OCI-LY7 (cell line): ENCODE measurements around the gene SLC9A2. TPM values are rescaled to one million over a fixed set of nuclear protein-coding genes. Genes with fewer than 3 reads are reported as not detected.

Source experiments
- BruUV-seq: library from RNA; stranded (reverse); fragments of 400-500 nt; replicated peaks from 2 replicates; lab custom pipeline; 2021; lab: Mats Ljungman, UMichigan
- CTCF ChIA-PET: fragments of 300-600 bp; sonication (Branson Sonifier 250); formaldehyde crosslinking; loops from one replicate; lab custom pipeline; 2022; ENCODE audit warnings: antibody characterized with exemption; ENCODE audit not compliant: unreplicated experiment; lab: Charles Lee
- POLR2A ChIA-PET: fragments of 300-600 bp; sonication (Branson Sonifier 250); formaldehyde crosslinking; loops from one replicate; lab custom pipeline; 2022; ENCODE audit warnings: antibody characterized with exemption; lab: Charles Lee
- DNase-seq: peaks from one replicate; pipeline ENCODE4 v3.0.0-alpha.2; 2015; ENCODE audit warnings: low spot score
- H2AFZ ChIP-seq: fragments of 200-600 bp; sonication (generic), shearing (Covaris generic); 2 replicates; pipeline ENCODE4 v1.6.1; 2014; ENCODE audit warnings: mild to moderate bottlenecking, antibody characterized with exemption, low read length, moderate library complexity
- H3K27ac ChIP-seq: fragments of 200-600 bp; sonication (generic); 2 replicates; pipeline ENCODE4 v1.5.1; 2014; ENCODE audit warnings: mixed run types, low read depth, mild to moderate bottlenecking, moderate library complexity, low read length, inconsistent platforms; ENCODE audit not compliant: poor library complexity, severe bottlenecking
- H3K36me3 ChIP-seq: fragments of 200-600 bp; sonication (generic); 2 replicates; pipeline ENCODE4 v1.6.1; 2014; ENCODE audit warnings: mild to moderate bottlenecking, antibody characterized with exemption, low read length, moderate library complexity, mixed read lengths; ENCODE audit not compliant: insufficient read depth
- H3K4me1 ChIP-seq: fragments of 200-600 bp; sonication (generic); 2 replicates; pipeline ENCODE4 v1.5.1; 2014; ENCODE audit warnings: mild to moderate bottlenecking, low read length; ENCODE audit not compliant: insufficient read depth, poor library complexity, severe bottlenecking
- H3K4me2 ChIP-seq: fragments of 200-600 bp; sonication (generic); 2 replicates; pipeline ENCODE4 v1.6.1; 2014; ENCODE audit warnings: mild to moderate bottlenecking, low read length
- H3K4me3 ChIP-seq: fragments of 200-600 bp; sonication (generic); 2 replicates; pipeline ENCODE4 v1.5.1; 2014; ENCODE audit warnings: mild to moderate bottlenecking, low read depth, low read length; ENCODE audit not compliant: poor library complexity, severe bottlenecking
- H3K79me2 ChIP-seq: fragments of 200-600 bp; sonication (generic); 2 replicates; pipeline ENCODE4 v1.6.1; 2016; ENCODE audit warnings: low read depth, mild to moderate bottlenecking, low read length, moderate library complexity, mixed read lengths; ENCODE audit not compliant: insufficient read depth
- H3K9me2 ChIP-seq: fragments of 200-600 bp; sonication (generic); 2 replicates; pipeline ENCODE4 v1.6.1; 2016; ENCODE audit warnings: mild to moderate bottlenecking, low read length, mixed read lengths; ENCODE audit not compliant: insufficient read depth
- H3K9me3 ChIP-seq: fragments of 200-600 bp; sonication (generic); 2 replicates; pipeline ENCODE4 v1.6.1; 2014; ENCODE audit warnings: mild to moderate bottlenecking, mixed run types, low read length, mixed read lengths
- H4K20me1 ChIP-seq: fragments of 200-600 bp; sonication (generic); 2 replicates; pipeline ENCODE4 v1.6.1; 2014; ENCODE audit warnings: mild to moderate bottlenecking, antibody characterized with exemption, low read length, moderate library complexity, mixed read lengths; ENCODE audit not compliant: insufficient read depth
- CTCF ChIP-seq: fragments of 200-600 bp; sonication (generic); conservative IDR thresholded peaks from 2 replicates; pipeline ENCODE4 v1.5.1; 2014; ENCODE audit warnings: mild to moderate bottlenecking, antibody characterized with exemption, low read length, moderate library complexity, mixed read lengths
- EZH2phosphoT487 ChIP-seq: fragments of 200-600 bp; sonication (generic); IDR thresholded peaks from 2 replicates; pipeline ENCODE4 v1.6.1; 2018; ENCODE audit warnings: low read depth, borderline replicate concordance, mild to moderate bottlenecking, mixed run types, antibody characterized with exemption, low read length, moderate library complexity, mixed read lengths
- intact Hi-C: fragments of 100-400 bp; cut with micrococcal nuclease; formaldehyde crosslinking; loops from one replicate; pipeline ENCODE4 v1.10.0; 2022; ENCODE audit not compliant: unreplicated experiment
- total RNA-seq, 2 experiments: library from RNA; depleted of rRNA in 1 of 2; stranded (reverse); fragments of >200 nt in 1 of 2; shearing (Covaris generic) in 1 of 2; gene quantifications; 2 replicates each; pipeline ENCODE4 v1.2.3, GENCODE V29; 2014 to 2022

The SLC9A2 gene
- total RNA-seq, 2 experiments from 2014 or later: not detected

GRCh38 chr2:102755284-102755683 is 135.9 kb downstream of the SLC9A2 start:
- DNase-seq: no peak
- intact Hi-C loops: no loop called here
- Histone ChIP-seq H3K4me1 (no peaks in the 10 kb centered on the region), H3K9me2 (no peaks in the 10 kb centered on the region), H3K27ac (no peak overlapping the region), H4K20me1 (no peaks in the 10 kb centered on the region), H3K4me3 (no peak overlapping the region), H3K36me3 (no peaks in the 10 kb centered on the region), H3K9me3 (no peaks in the 10 kb centered on the region), H2AFZ (no peak overlapping the region), H3K79me2 (no peaks in the 10 kb centered on the region), H3K4me2 (no peak overlapping the region)
- ChIA-PET CTCF (no interaction called here), POLR2A (interaction anchor here (2.0 kb wide), 1 partner anchor 19 kb away, joined by 6 read pairs; a partner anchor contains a TSS)
- BruUV-seq: no TSS peak
- TF ChIP-seq CTCF (no peak), EZH2phosphoT487 (no peak)

- no TSS peak for BruUV-seq
Measured at GRCh38 chr2:102758439-102758838, 139.1 kb downstream of the SLC9A2 start.

More at GRCh38 chr2:102758439-102758838, 139.1 kb downstream of the SLC9A2 start:
- Histone ChIP-seq H3K4me2 (no peak overlapping the region), H3K4me1 (no peaks in the 10 kb centered on the region), H3K9me3 (no peaks in the 10 kb centered on the region), H3K27ac (no peak overlapping the region), H4K20me1 (no peaks in the 10 kb centered on the region), H3K4me3 (no peak overlapping the region), H3K9me2 (no peaks in the 10 kb centered on the region), H2AFZ (no peak overlapping the region), H3K36me3 (no peaks in the 10 kb centered on the region), H3K79me2 (no peaks in the 10 kb centered on the region)
- no peak for DNase-seq
- intact Hi-C loops: no loop called here
- ChIA-PET CTCF (no interaction called here), POLR2A (interaction anchor here (0.6 kb wide), 1 partner anchor 1480 kb away, joined by 3 read pairs; no protein-coding TSS in a partner anchor)
- no peak for TF ChIP-seq CTCF
- no peak for TF ChIP-seq EZH2phosphoT487

Other genes starting within 250 kb of the SLC9A2 start
- gene IL18RAP, start 196.4 kb upstream of the SLC9A2 start, total RNA-seq (2014; rRNA removed; shearing (Covaris generic)): not detected in 2 replicates
- gene IL18RAP, start 196.4 kb upstream of the SLC9A2 start, total RNA-seq (2022): not detected in 2 replicates
- gene SLC9A4, start 146.3 kb upstream of the SLC9A2 start, total RNA-seq (2014; rRNA removed; shearing (Covaris generic)): 0.03 TPM in 1 of 2 replicates, not detected in the other
- 0.10 and 0.22 TPM in 2 replicates for gene SLC9A4, start 146.3 kb upstream of the SLC9A2 start, total RNA-seq (2022)
- gene TMEM182, start 142.5 kb downstream of the SLC9A2 start, total RNA-seq (2014; rRNA removed; shearing (Covaris generic)): 2.1 and 7.2 TPM in 2 replicates
- gene TMEM182, start 142.5 kb downstream of the SLC9A2 start, total RNA-seq (2022): 3.2 and 3.7 TPM in 2 replicates